ENCODE data around the gene MTRF1L. TPM values are rescaled to one million over a fixed set of nuclear protein-coding genes. Genes with fewer than 3 reads are reported as not detected.
A peak's percentile ranks its signal among the peaks of the same experiment; 100 is the strongest.

Gene MTRF1L
- polyA plus RNA-seq, 1 donor, result 15.7 TPM

DNA sequence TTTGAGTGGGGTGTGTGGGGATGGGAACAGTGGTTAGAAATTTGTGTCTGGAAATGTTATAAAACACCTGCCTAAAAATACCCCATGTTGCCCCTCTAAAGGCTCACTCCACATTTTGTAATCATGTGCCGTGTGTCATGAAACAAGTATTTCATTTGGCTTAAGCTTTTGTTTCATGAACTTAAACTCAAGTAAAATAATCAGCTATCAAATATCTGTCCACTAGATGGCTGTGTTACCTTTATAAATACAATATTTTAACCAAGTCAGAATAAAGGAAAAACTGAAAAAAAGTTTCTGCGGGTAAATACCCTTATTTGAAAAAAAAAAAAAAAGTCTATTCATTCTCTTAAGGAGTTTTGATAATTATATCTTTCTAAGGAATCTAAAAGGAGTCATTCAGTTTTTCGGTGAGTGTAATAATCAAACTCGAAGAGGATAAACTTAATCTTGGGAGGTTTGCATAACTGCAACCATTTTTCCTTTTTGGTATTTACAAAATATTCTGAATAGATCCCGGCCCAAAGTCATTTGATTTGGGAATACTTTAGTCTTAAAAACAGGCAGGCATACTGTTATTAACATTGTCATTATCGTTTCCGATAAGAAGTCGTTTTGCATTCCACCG is 29.9 kb upstream of the MTRF1L start:
- 33% methylated on average over 2 of the region's 9 CpGs for WGBS (ENCODE audit: insufficient coverage, low lambda C conversion rate)
- no peak overlapping the region for H3K27ac ChIP-seq (ENCODE audit: low read length)
- no peak for DNase-seq

DNA sequence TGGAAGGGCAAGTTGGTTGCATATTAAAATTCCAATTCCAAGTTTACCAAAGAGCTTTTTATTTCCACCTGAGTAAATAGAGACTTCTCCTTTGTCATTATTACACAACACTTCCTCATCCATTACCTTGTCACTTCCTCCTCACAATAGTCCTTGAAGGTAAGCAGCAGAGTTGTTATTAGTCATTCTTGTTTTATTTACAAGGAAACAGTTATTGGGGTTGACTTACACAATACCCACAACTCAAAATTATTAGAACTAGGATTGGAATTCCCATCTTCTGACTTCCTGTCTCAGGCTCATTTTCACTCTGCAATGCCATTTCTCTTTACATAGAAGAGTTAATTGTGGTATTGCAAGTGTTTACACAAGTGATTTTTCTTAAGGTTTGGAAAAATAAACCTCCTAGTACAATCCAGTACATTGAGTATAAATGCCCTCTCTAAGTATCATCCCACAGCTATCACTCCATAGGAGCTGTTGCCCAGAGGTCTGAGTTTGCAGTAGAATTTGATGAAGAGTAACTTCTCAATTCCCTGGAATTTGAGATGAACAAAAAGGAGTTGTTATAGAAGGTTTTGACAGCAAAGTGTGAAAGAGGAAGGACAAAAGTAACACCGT is 28.9 kb upstream of the MTRF1L start:
- Histone ChIP-seq H3K9me3 (ENCODE audit: control insufficient read depth, low read depth, low read length) (no peaks in the 10 kb centered on the region), H3K36me3 (ENCODE audit: control insufficient read depth, insufficient read depth, low read length) (no peaks in the 10 kb centered on the region), H3K27ac (ENCODE audit: low read length) (no peak overlapping the region), H3K4me3 (ENCODE audit: low read length) (no peak overlapping the region), H3K4me1 (ENCODE audit: control insufficient read depth, insufficient read depth, low read length) (no peaks in the 10 kb centered on the region), H3K27me3 (ENCODE audit: control insufficient read depth, insufficient read depth, low read length) (no peaks in the 10 kb centered on the region)
- DNase-seq, result no peak
- 67% methylated on average over 1 of the region's 1 CpG for WGBS (ENCODE audit: insufficient coverage, low lambda C conversion rate)

More for the DNA sequence above, 29.9 kb upstream of the MTRF1L start:
- H3K4me1 ChIP-seq (ENCODE audit: control insufficient read depth, insufficient read depth, low read length), result no peaks in the 10 kb centered on the region
- no peaks in the 10 kb centered on the region for H3K36me3 ChIP-seq (ENCODE audit: control insufficient read depth, insufficient read depth, low read length)
- H3K4me3 ChIP-seq (ENCODE audit: low read length), result no peak overlapping the region
- H3K27me3 ChIP-seq (ENCODE audit: control insufficient read depth, insufficient read depth, low read length), result no peaks in the 10 kb centered on the region
- no peaks in the 10 kb centered on the region for H3K9me3 ChIP-seq (ENCODE audit: control insufficient read depth, low read depth, low read length)

DNA sequence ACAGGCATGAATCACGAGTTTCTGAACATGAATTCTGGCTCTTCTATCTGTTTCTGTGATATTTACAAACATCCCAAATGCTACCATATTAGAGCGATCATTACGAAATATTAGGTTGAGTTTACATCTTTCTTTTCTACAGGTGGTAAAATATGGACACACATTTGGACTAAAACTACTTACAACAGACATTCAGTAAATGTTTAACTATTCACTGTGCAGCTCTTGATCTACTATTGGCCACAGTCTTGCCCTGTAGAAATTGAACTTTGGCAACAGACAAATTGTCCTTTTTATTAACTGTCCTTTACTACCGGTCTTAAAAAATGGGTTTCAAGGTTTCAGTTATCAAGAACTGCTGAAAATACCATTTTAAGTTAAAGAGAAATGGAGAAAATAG is 26.5 kb upstream of the MTRF1L start:
- H3K27me3 ChIP-seq (ENCODE audit: control insufficient read depth, insufficient read depth, low read length), result no peaks in the 10 kb centered on the region
- no peaks in the 10 kb centered on the region for H3K4me1 ChIP-seq (ENCODE audit: control insufficient read depth, insufficient read depth, low read length)
- H3K4me3 ChIP-seq (ENCODE audit: low read length), result no peak overlapping the region
- H3K9me3 ChIP-seq (ENCODE audit: control insufficient read depth, low read depth, low read length), result no peaks in the 10 kb centered on the region
- no peak overlapping the region for H3K27ac ChIP-seq (ENCODE audit: low read length)
- DNase-seq, result no peak
- no peaks in the 10 kb centered on the region for H3K36me3 ChIP-seq (ENCODE audit: control insufficient read depth, insufficient read depth, low read length)
- WGBS (ENCODE audit: insufficient coverage, low lambda C conversion rate), result 17% methylated on average over 1 of the region's 4 CpGs

DNA sequence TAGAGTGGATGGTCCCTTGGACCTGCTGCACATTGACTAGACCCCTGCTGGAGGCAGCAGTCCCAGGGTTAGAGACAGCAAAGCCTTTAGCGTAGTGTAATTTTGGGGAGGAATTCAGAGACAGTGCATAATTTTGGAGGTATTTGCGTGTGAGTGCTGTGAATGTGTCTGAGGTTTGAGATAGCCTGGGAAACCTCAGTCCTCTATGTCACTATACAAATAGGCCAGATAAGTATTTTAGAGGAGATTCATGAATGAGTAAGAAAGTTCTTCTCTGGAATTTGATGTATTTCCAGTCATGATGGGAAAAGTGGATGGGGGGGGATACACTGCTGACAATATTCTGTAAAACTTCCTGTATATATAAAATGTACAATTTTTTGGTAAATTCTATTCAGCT is 25.8 kb upstream of the MTRF1L start:
- Histone ChIP-seq H3K36me3 (ENCODE audit: control insufficient read depth, insufficient read depth, low read length) (no peaks in the 10 kb centered on the region), H3K9me3 (ENCODE audit: control insufficient read depth, low read depth, low read length) (no peaks in the 10 kb centered on the region), H3K4me3 (ENCODE audit: low read length) (no peak overlapping the region), H3K4me1 (ENCODE audit: control insufficient read depth, insufficient read depth, low read length) (no peaks in the 10 kb centered on the region), H3K27ac (ENCODE audit: low read length) (no peak overlapping the region), H3K27me3 (ENCODE audit: control insufficient read depth, insufficient read depth, low read length) (no peaks in the 10 kb centered on the region)
- no CpG with 5 or more reads among the region's 2 CpGs for WGBS (ENCODE audit: insufficient coverage, low lambda C conversion rate)
- no peak for DNase-seq

DNA sequence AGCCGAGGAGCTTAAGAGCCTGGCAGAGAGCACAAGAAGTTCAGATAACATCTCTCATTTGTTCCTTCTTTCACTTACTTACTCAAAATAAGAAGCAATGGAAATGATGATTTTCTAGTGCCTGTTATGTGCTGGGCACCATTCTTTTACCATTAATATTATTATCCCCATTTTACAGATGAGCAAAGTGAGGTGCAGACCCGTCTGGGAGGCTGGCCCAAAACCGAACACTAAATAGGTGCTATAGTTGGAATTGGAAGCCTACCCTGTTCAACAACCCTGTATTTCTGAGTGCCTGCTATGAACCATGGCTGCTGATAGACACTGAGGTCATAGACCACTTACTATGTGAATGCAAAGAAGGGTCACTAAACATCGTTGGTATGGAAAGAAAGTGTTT is 25.0 kb upstream of the MTRF1L start:
- H3K4me1 ChIP-seq (ENCODE audit: control insufficient read depth, insufficient read depth, low read length), result no peaks in the 10 kb centered on the region
- H3K9me3 ChIP-seq (ENCODE audit: control insufficient read depth, low read depth, low read length), result no peaks in the 10 kb centered on the region
- no peak overlapping the region for H3K4me3 ChIP-seq (ENCODE audit: low read length)
- WGBS (ENCODE audit: insufficient coverage, low lambda C conversion rate), result 75% methylated on average over 1 of the region's 4 CpGs
- no peaks in the 10 kb centered on the region for H3K27me3 ChIP-seq (ENCODE audit: control insufficient read depth, insufficient read depth, low read length)
- no peaks in the 10 kb centered on the region for H3K36me3 ChIP-seq (ENCODE audit: control insufficient read depth, insufficient read depth, low read length)
- H3K27ac ChIP-seq (ENCODE audit: low read length), result no peak overlapping the region
- DNase-seq, result no peak

DNA sequence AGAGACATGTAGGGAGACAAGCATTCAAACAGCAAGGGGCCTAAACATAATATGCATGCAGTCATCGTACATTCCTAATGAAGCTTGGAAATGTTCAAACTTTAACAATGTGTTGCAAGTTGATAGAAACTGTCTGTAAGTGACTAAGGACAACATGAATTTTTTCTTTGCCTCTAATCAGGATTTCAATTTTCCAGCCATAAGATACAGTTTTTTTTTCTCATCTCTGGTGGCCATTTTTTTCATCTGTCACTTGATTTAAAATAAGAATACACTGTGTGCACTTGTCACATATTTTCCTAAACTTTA is 22.2 kb upstream of the MTRF1L start:
- DNase-seq, result no peak
- no peaks in the 10 kb centered on the region for H3K9me3 ChIP-seq (ENCODE audit: control insufficient read depth, low read depth, low read length)
- WGBS (ENCODE audit: insufficient coverage, low lambda C conversion rate), result 0% methylated on average over 1 of the region's 1 CpG
- H3K27ac ChIP-seq (ENCODE audit: low read length), result no peak overlapping the region
- H3K4me1 ChIP-seq (ENCODE audit: control insufficient read depth, insufficient read depth, low read length), result no peaks in the 10 kb centered on the region
- no peak overlapping the region for H3K4me3 ChIP-seq (ENCODE audit: low read length)
- H3K36me3 ChIP-seq (ENCODE audit: control insufficient read depth, insufficient read depth, low read length), result no peaks in the 10 kb centered on the region
- H3K27me3 ChIP-seq (ENCODE audit: control insufficient read depth, insufficient read depth, low read length), result no peaks in the 10 kb centered on the region

DNA sequence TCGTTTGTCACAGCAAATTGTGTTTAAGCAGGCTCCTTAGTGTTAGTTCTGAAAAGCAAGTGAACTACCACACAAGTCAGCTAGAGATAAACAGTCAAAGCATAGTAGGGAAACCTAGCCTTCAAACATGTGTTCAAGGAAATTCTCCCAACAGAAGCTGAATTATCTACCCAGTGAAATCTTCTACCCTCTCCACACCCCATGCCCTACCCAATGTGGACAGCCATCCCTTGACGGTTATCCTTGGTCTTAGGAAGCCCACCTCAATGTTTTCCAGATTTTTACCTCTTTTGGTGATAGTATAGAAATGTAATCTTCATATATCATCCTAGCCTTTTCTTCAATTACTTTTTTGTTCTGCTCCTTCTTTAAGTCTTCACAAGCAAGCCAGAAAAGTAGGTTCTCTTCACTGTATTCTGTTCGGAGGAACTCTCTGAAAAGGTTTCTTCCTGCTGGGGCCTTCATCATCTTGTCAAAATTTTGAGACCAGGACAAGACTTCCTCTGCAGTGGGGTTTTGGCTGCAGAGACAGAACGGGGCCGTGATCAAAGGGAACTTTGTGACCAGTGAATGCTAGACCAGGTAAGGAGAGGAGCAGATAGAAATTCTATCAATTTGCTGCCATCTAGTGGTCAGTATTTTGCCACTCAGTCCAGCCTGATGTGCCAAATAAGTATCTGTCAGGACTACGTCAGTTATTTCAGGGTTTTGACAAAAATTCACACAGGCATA is 21.6 kb upstream of the MTRF1L start:
- WGBS (ENCODE audit: insufficient coverage, low lambda C conversion rate), result 100% methylated on average over 1 of the region's 6 CpGs
- Histone ChIP-seq H3K27me3 (ENCODE audit: control insufficient read depth, insufficient read depth, low read length) (no peaks in the 10 kb centered on the region), H3K9me3 (ENCODE audit: control insufficient read depth, low read depth, low read length) (no peaks in the 10 kb centered on the region), H3K27ac (ENCODE audit: low read length) (no peak overlapping the region), H3K4me3 (ENCODE audit: low read length) (no peak overlapping the region), H3K36me3 (ENCODE audit: control insufficient read depth, insufficient read depth, low read length) (no peaks in the 10 kb centered on the region), H3K4me1 (ENCODE audit: control insufficient read depth, insufficient read depth, low read length) (no peaks in the 10 kb centered on the region)
- DNase-seq, result peak; percentile 33 to 48

DNA sequence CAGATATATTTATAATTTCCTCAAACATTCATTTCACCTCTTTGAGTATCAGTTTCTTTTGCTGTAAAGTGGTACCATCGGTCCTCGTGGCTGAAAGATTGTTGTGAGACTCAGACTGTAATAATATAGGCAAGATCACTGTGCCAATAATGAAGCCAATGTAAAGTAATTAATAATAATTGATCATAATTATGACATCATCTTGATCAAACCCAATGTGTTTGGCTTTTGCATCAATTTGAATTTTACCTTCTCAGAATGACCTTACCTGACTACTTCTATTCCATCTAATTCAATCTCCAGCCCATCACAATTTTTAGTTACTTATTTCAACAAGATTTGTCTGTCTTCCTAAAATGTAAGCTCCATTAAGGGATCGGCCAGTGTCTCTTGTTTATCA is 15.8 kb upstream of the MTRF1L start:
- no peaks in the 10 kb centered on the region for H3K27me3 ChIP-seq (ENCODE audit: control insufficient read depth, insufficient read depth, low read length)
- H3K36me3 ChIP-seq (ENCODE audit: control insufficient read depth, insufficient read depth, low read length), result no peaks in the 10 kb centered on the region
- no peaks in the 10 kb centered on the region for H3K4me1 ChIP-seq (ENCODE audit: control insufficient read depth, insufficient read depth, low read length)
- H3K4me3 ChIP-seq (ENCODE audit: low read length), result no peak overlapping the region
- H3K27ac ChIP-seq (ENCODE audit: low read length), result no peak overlapping the region
- WGBS (ENCODE audit: insufficient coverage, low lambda C conversion rate), result 100% methylated on average over 3 of the region's 3 CpGs
- no peak for DNase-seq
- H3K9me3 ChIP-seq (ENCODE audit: control insufficient read depth, low read depth, low read length), result no peaks in the 10 kb centered on the region

DNA sequence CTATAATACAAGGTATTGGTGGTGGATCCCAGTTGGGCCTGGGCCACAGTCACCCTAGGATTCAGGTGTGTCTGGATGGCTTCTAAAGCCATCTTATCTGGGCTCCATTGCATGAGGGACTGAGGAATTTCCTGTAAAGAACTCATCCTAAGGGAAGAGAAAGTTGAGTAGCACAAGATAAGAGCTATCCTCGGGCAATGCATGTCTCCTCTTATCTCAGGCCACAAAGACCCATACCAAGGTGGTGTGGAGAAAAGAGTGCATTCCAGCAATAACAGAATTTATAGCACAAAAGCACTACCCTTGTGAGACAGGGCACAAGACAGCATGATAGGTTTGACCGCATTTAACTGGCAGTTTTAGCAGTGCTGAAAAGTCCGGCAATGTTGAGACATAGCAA is 14.3 kb upstream of the MTRF1L start:
- DNase-seq, result no peak
- Histone ChIP-seq H3K27me3 (ENCODE audit: control insufficient read depth, insufficient read depth, low read length) (no peaks in the 10 kb centered on the region), H3K27ac (ENCODE audit: low read length) (no peak overlapping the region), H3K4me3 (ENCODE audit: low read length) (no peak overlapping the region), H3K4me1 (ENCODE audit: control insufficient read depth, insufficient read depth, low read length) (no peaks in the 10 kb centered on the region), H3K36me3 (ENCODE audit: control insufficient read depth, insufficient read depth, low read length) (no peaks in the 10 kb centered on the region), H3K9me3 (ENCODE audit: control insufficient read depth, low read depth, low read length) (no peaks in the 10 kb centered on the region)
- whole genome bisulfite sequencing (ENCODE audit: insufficient coverage, low lambda C conversion rate), result no CpG with 5 or more reads among the region's 3 CpGs

DNA sequence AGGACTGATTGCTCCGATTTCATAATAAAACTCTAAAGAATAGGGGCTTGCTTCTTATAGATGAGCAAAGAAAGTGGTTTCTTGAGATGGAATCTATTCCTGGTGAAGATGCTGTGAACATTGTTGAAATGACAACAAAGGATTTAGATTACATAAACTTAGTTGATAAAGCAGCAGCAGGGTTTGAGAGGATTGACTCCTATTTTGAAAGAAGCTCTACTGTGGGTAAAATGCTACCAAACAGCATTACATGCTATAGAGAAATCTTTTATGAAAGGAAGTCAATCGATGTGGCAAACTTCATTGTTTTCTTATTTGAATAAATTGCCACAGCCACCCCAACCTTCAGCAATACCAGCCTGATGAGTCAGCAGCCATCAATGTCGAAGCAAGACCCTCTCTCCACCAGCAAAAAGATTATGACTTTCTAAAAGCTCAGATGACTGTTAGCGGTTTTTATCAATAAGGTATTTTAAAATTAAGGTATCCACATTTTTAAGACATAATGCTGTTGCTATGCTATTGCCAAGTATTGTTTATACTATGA is 12.7 kb upstream of the MTRF1L start:
- WGBS (ENCODE audit: insufficient coverage, low lambda C conversion rate), result 90% methylated on average over 2 of the region's 4 CpGs
- H3K9me3 ChIP-seq (ENCODE audit: control insufficient read depth, low read depth, low read length), result no peaks in the 10 kb centered on the region
- H3K27me3 ChIP-seq (ENCODE audit: control insufficient read depth, insufficient read depth, low read length), result no peaks in the 10 kb centered on the region
- DNase-seq, result no peak
- no peak overlapping the region for H3K4me3 ChIP-seq (ENCODE audit: low read length)
- no peaks in the 10 kb centered on the region for H3K36me3 ChIP-seq (ENCODE audit: control insufficient read depth, insufficient read depth, low read length)
- no peak overlapping the region for H3K27ac ChIP-seq (ENCODE audit: low read length)
- no peaks in the 10 kb centered on the region for H3K4me1 ChIP-seq (ENCODE audit: control insufficient read depth, insufficient read depth, low read length)
